Mesodermal cell (in vitro differentiated cells): Measurements from ENCODE around the gene OPALIN. TPM values are rescaled to one million over a fixed set of nuclear protein-coding genes. Genes with fewer than 3 reads are reported as not detected.

Source experiments
- H3K27ac ChIP-seq: 2 replicates; pipeline ENCODE4 v1.7.0; 2013; ENCODE audit warnings: mild to moderate bottlenecking, low read depth, low read length, moderate library complexity; ENCODE audit not compliant: severe bottlenecking
- H3K36me3 ChIP-seq: 2 replicates; pipeline ENCODE4 v1.7.1; 2013; ENCODE audit warnings: mild to moderate bottlenecking, low read length, moderate library complexity; ENCODE audit not compliant: control insufficient read depth, insufficient read depth
- H3K4me1 ChIP-seq: one replicate; pipeline ENCODE4 v1.7.1; 2013; ENCODE audit warnings: mild to moderate bottlenecking, low read length; ENCODE audit not compliant: insufficient read depth, control insufficient read depth, poor library complexity, severe bottlenecking
- H3K4me3 ChIP-seq: 2 replicates; pipeline ENCODE4 v1.7.0; 2013; ENCODE audit warnings: low read length, control low read depth, mild to moderate bottlenecking; ENCODE audit not compliant: insufficient read depth, poor library complexity, severe bottlenecking; ENCODE audit errors: extremely low read depth
- H3K9me3 ChIP-seq: 2 replicates; pipeline ENCODE4 v1.7.1; 2013; ENCODE audit warnings: mild to moderate bottlenecking, low read length, moderate library complexity; ENCODE audit not compliant: control insufficient read depth
- WGBS, 2 experiments: methylation state at CpG; one replicate each; pipeline ENCODE4 v1.1.5; 2013; ENCODE audit warnings: missing lambda C conversion rate in 2 of 2; ENCODE audit not compliant: insufficient coverage in 2 of 2; 5-methylcytosine and 5-hydroxymethylcytosine counted together
- polyA plus RNA-seq, 2 experiments: library from polyadenylated mRNA; stranded (reverse); fragments of 50-300 nt; gene quantifications; one replicate each; pipeline ENCODE4 v1.2.3, GENCODE V29; 2013

OPALIN gene
- not detected for polyA plus RNA-seq (2013, experiment 1 of 2)
- polyA plus RNA-seq (2013, experiment 2 of 2), result not detected

DNA sequence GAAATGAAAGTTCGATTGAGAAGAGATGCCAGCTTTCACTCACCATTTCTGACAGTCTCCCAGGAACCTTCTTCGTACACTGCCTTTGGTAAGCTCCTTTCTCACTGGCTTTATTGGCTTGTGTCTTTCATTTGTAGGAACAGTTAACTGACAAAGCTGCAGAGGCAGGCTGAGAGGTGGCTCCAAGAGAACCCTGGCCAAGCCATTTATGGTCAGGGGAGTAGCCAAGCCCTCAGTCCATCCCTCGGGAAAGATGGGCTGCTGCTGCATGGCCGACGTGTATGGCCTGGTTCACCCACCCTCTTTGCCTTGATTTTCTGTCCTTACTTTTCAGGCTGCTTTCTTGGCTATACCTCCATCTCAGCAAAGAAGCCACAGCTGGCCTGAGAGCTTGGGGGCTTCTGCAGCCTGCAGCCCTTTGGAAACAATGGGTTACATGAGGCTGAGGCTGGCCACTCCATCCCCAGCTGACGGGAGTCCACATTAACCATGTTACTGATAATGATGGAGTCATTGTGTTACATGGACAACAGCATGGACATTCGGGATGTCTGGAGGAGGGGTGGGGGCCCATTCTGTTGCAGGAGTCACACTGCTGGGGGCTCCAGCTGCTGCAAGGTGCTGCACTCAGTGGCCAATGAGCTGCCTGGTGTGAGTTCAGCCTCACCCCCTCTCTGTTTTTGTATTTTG, at the start of gene OPALIN:
Gene OPALIN (minus strand): TSS at position 152 of the 690 bp plus-strand sequence. CDS start 106 bp downstream, at position 46.
- no peak within 1 kb of the TSS for H3K27ac ChIP-seq
- 81 to 87% methylated on average over 4 to 5 of the region's 7 CpGs for WGBS, 2 experiments
- no peaks in the 10 kb centered on the region for H3K9me3 ChIP-seq
- H3K36me3 ChIP-seq, result no peaks in the 10 kb centered on the region
- no peaks in the 10 kb centered on the region for H3K4me1 ChIP-seq
- no peak within 1 kb of the TSS for H3K4me3 ChIP-seq

DNA sequence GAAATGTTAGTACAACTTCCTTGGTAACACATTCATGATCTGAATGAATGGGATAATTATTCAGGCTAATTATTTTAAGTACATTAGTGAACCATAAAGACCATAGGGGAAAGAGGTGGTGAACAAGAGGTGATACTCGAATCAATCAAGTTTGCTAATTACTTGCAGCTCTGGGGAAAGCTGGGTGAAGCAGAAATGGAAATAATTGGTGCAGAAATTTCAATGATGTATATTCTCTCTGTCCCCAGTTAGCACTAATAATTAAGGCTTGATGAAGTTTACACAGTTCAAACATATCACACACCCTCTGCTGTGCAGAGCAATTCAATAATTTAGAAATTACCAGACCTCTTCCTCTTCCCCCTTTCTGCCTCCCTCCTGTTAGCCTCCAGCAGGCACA, 49.4 kb upstream of the OPALIN start:
- H3K36me3 ChIP-seq, result no peaks in the 10 kb centered on the region
- no peak overlapping the region for H3K4me3 ChIP-seq
- no peaks in the 10 kb centered on the region for H3K4me1 ChIP-seq
- no peaks in the 10 kb centered on the region for H3K9me3 ChIP-seq
- no peak overlapping the region for H3K27ac ChIP-seq
- WGBS, 2 experiments, result 60% methylated on average over 1 of the region's 1 CpG; no CpG with 5 or more reads in 1 of the 2 experiments

DNA sequence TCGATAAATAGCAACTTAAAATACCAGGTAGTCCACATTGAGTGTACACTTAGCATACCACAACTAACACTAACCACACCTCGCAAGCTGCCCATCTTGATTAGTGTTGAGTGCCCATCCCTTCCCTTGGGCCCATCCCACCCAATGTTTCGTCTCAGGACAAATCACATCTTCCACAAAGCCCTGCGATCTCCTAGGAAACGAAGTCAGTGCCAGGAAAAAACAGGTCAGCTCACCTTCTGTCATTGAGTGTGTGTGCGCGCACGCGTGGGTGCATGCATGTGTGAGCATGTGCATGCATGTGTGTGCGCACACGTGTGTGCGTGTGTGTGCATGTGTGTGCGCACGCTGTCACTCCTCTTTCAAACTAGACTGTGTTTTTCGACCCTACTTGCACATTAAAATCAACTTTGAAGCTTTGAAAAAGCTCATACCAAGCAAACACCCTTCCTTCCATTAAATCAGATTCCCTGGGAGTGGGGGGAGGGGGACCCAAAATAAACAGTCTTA, 48.8 kb upstream of the OPALIN start:
- no peak overlapping the region for H3K4me3 ChIP-seq
- H3K36me3 ChIP-seq, result no peaks in the 10 kb centered on the region
- 87 to 98% methylated on average over 7 to 14 of the region's 15 CpGs for WGBS, 2 experiments

DNA sequence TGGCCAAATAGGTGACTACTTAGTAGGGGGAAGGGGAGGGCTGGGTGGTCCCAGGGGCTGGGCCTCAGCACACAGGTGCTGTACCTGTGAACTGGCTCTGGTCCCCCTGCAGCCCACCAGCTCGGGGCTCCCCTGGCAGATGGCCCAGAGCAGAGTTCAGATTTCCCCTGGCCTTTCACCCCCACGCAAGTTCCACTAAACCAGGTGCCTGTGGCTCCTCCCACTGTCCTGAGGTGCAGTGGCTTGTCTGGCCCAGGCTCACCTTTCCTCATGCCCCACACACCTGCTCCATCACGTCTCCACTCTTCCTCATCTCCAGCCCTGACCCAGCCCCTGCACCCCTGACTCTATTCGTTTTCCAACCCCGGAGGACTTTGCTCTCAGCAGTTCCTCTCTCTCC, 47.3 kb upstream of the OPALIN start:
- no peak overlapping the region for H3K27ac ChIP-seq
- H3K36me3 ChIP-seq, result no peaks in the 10 kb centered on the region
- no peaks in the 10 kb centered on the region for H3K9me3 ChIP-seq
- no peaks in the 10 kb centered on the region for H3K4me1 ChIP-seq
- no peak overlapping the region for H3K4me3 ChIP-seq
- WGBS, 2 experiments, result 90 to 92% methylated on average over 4 to 5 of the region's 5 CpGs

More for the DNA sequence above, 48.8 kb upstream of the OPALIN start:
- Histone ChIP-seq H3K9me3 (no peaks in the 10 kb centered on the region), H3K4me1 (no peaks in the 10 kb centered on the region), H3K27ac (no peak overlapping the region)

DNA sequence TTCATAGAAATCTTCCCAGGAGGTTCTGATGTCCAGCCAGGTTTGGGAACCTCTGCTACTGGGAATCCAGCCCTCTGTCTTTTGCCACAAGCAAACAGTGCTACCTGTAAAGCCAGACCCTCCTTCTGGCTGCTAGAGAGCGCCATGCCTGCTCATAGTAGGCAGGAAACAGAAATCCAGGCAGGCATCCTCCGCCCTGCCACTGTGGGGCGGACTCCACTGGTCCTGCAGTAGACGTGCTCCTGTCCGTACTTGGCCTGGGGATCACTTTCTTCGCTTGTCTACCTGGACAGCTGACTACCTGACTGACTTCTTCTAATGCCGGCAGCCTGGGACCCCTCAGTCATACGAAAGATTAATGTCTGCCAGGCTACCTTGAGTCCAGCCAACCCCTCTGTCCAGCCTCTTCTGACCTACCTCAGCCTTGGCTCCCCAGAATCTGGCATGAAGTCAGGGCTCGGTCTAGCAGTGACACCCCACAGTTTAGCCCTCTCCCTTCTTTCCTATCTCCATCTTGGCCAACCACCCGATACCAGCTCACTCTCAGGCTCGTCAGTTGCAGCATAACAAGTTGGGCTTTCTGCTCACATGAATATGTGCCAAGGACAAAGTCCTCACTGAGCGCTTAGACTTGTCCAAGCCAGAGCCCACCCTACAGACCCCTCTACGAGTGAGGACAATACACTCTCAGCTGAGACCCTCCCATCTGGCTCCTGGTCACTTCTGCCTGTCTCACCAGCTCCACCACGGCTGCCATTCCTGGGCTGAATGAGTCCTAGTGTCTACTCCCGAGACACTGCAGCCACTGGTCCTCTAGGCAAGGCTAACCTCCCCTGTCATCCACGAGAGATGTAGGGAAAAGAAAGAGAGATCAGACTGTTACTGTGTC, 43.9 kb upstream of the OPALIN start:
- no peak overlapping the region for H3K4me3 ChIP-seq
- H3K4me1 ChIP-seq, result no peaks in the 10 kb centered on the region
- no peaks in the 10 kb centered on the region for H3K36me3 ChIP-seq
- no peaks in the 10 kb centered on the region for H3K9me3 ChIP-seq
- 88 to 90% methylated on average over 13 to 14 of the region's 16 CpGs for WGBS, 2 experiments
- H3K27ac ChIP-seq, result no peak overlapping the region

DNA sequence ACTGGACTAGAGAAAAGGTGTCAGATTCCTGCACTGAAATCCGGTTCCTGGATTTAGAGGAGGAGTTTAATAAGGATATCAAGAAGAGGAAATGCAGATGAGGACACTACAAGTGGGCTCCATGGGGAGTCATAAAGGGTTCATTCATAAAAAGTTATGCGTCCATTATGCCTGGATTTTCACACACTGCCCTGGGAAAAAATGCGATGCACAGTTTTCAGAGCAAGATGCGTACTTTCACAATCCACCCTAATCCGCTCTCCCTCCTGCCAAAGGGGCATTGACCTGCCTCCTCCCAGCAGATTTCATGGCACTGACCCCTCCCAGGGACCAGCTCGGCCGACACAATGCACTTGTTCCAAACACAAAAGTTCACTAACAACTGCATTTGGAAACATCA, 42.2 kb upstream of the OPALIN start:
- no peak overlapping the region for H3K27ac ChIP-seq
- 81 to 84% methylated on average over 5 to 6 of the region's 7 CpGs for WGBS, 2 experiments
- H3K4me1 ChIP-seq, result no peaks in the 10 kb centered on the region

GRCh38 chr10:96400465-96400864, 41.7 kb upstream of the OPALIN start:
- Histone ChIP-seq H3K4me3 (no peak overlapping the region), H3K27ac (no peak overlapping the region), H3K9me3 (no peaks in the 10 kb centered on the region), H3K4me1 (no peaks in the 10 kb centered on the region), H3K36me3 (no peaks in the 10 kb centered on the region)
- WGBS, 2 experiments, result no CpG with 5 or more reads among the region's 3 CpGs

More for the DNA sequence above, 42.2 kb upstream of the OPALIN start:
- H3K9me3 ChIP-seq, result no peaks in the 10 kb centered on the region
- H3K4me3 ChIP-seq, result no peak overlapping the region
- H3K36me3 ChIP-seq, result no peaks in the 10 kb centered on the region

DNA sequence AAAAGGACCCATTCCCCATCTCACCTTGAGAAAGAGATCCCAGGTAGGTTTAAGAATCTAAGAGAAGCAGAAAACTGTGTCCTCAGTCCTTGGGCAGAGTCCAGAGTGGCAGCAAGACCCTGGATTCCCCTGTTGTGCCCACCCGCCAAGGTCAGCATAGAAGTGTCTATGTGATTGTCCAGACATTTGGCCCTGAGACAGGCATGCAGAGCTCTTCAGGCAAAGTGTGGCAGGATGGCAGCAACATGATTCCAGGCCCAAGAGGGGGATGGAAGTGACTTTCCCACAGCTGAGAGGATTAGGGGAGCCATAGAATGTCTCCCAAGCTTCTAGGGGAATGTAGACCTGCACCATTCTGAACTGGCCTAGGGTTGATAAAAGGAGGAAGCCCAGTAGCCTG, 39.1 kb upstream of the OPALIN start:
- H3K27ac ChIP-seq, result no peak overlapping the region
- no peaks in the 10 kb centered on the region for H3K36me3 ChIP-seq
- H3K9me3 ChIP-seq, result no peaks in the 10 kb centered on the region
- no peak overlapping the region for H3K4me3 ChIP-seq
- H3K4me1 ChIP-seq, result no peaks in the 10 kb centered on the region
- WGBS, 2 experiments, result 91 to 92% methylated on average over 1 of the region's 1 CpG

- Histone ChIP-seq H3K27ac (no peak overlapping the region), H3K4me1 (no peaks in the 10 kb centered on the region)
- 45 to 75% methylated on average over 4 of the region's 24 CpGs for WGBS, 2 experiments
Measured at GRCh38 chr10:96395931-96396877, 37.4 kb upstream of the OPALIN start.

DNA sequence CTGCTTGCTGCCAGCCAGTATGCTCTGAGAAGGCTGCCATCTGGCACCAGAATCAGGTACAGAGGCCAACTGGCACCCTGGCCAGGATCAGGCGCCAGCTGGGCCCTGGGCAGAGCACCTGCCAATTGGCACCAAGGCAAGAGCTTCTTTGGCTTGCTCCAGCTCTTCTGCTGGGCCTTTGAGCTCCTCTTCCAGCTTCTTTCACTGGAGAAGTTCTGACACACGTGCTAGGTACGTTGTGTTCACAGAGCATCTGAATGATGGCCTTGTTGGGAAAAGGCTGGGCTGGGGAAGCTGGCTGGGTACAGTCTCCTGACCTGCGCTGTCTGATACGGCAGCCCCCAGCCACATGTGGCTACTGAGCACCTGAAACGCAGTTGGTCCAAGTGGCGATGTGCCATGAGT, 31.7 kb upstream of the OPALIN start:
- Histone ChIP-seq H3K4me1 (peaks cover 12% of the 10 kb centered on the region), H3K36me3 (no peaks in the 10 kb centered on the region), H3K9me3 (no peaks in the 10 kb centered on the region), H3K27ac (no peak overlapping the region), H3K4me3 (no peak overlapping the region)
- WGBS, 2 experiments, result 69 to 79% methylated on average over 3 to 5 of the region's 7 CpGs

More at GRCh38 chr10:96395931-96396877, 37.4 kb upstream of the OPALIN start:
- Histone ChIP-seq H3K4me3 (no peak overlapping the region), H3K36me3 (no peaks in the 10 kb centered on the region), H3K9me3 (no peaks in the 10 kb centered on the region)
